ENCODE results near the gene OSBPL2.

OSBPL2 gene

GRCh38 chr20:62289898-62290297 lies 51.6 kb downstream of the OSBPL2 start:
- no peak for DNase-seq
- in situ Hi-C loops (cut with MboI; ENCODE audit: low pct_unique_long_range_greater_than_20kb, low sequenced_read_pairs) = no loop called here

DNA sequence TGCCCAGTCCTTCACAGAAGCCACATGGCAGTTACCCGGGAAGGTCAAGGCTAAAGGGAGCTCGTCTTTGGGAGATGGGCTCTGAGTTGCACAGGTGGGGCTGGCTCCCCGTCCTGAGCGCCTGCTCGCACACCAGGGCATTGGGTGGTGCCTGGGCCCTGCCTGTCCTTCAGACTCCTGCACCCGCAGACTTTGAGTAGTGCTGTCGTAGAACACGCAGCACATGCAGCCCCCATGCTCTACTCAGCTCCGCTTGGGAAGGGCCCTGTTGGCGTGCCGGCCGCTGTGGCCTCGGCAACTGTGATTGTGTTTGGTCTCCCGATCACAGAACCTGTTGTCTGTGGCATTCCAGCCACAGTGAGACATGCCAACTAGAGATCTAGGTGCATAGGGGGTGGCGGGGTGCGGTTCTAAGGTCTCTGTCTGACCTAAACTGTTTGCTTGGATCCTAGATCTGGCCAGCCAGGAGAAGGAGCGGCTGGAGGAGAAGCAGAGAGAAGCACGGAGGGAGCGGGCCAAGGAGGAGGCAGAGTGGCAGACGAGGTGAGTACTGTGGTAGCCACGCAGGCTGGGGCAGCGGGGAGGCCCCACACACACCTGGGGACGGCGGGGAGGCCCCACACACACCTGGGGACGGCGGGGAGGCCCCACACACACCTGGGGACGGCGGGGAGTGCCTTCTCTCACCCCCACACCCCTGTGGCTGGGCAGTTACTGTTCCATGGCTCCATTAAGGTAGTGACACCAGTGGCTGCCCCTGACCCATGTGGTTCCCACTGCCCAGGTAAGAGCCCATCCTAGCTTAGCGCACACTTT lies 53.1 kb downstream of the OSBPL2 start:
- DNase-seq = no peak
- in situ Hi-C loops (cut with MboI; ENCODE audit: low pct_unique_long_range_greater_than_20kb, low sequenced_read_pairs) = no loop called here

GRCh38 chr20:62292108-62292507 lies 53.8 kb downstream of the OSBPL2 start:
- in situ Hi-C loops (cut with MboI; ENCODE audit: low pct_unique_long_range_greater_than_20kb, low sequenced_read_pairs) = no loop called here
- no peak for DNase-seq

DNA sequence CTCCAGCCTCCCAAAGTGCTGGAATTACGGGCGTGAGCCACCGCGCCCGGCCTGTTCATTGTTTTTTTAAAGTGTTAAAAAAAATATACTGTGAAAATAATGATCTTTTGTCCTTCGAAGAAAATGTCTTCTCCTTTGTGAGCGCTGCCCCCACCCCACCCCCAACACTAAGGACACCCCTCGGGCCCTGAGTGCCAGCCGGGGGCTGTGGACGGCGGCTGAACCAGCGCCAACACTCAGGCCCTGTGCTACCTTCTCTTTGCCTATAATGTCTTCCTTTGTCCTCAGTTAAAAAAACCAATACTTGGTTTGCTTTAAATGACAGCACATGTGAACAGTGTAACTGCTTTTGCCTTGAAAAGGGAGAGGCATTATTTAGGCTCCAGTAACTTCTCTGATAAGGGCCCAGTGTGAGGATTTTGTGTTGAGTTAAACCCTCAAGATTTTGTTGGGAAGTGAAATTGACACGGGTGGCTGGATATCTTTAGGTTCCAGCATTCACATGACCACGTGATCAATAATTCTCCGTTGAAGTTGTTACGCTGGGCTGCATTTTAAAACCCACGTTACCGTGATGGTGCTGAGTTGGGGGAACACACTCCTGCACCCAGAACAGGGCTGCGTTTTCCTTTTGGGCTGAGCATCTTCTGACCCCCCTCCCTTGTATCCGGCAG lies 54.9 kb downstream of the OSBPL2 start:
- in situ Hi-C loops (cut with MboI; ENCODE audit: low pct_unique_long_range_greater_than_20kb, low sequenced_read_pairs) = no loop called here
- no peak for DNase-seq

GRCh38 chr20:62293946-62294345 lies 55.6 kb downstream of the OSBPL2 start:
- in situ Hi-C loops (cut with MboI; ENCODE audit: low pct_unique_long_range_greater_than_20kb, low sequenced_read_pairs) = no loop called here
- DNase-seq = no peak

DNA sequence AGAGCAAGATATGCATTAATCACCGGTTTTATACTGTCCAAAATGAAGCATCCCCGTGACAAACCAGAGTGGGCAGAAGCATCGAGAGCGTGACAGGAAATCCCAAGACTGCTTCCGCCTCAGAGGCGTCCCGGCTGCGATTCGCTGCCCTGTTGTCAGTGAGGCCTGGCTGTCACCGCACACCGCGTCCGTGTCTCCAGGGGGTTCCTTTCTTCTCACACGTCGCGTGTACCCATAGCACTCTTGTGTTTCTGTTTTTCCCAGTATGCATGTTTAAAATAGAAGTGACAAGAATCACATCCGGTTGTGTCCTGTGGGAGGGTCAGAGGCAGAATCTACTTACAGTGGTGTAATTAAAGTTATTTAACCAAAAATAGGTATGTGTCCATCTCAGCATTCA lies 56.2 kb downstream of the OSBPL2 start:
- in situ Hi-C loops (cut with MboI; ENCODE audit: low pct_unique_long_range_greater_than_20kb, low sequenced_read_pairs) = no loop called here
- no peak for DNase-seq

DNA sequence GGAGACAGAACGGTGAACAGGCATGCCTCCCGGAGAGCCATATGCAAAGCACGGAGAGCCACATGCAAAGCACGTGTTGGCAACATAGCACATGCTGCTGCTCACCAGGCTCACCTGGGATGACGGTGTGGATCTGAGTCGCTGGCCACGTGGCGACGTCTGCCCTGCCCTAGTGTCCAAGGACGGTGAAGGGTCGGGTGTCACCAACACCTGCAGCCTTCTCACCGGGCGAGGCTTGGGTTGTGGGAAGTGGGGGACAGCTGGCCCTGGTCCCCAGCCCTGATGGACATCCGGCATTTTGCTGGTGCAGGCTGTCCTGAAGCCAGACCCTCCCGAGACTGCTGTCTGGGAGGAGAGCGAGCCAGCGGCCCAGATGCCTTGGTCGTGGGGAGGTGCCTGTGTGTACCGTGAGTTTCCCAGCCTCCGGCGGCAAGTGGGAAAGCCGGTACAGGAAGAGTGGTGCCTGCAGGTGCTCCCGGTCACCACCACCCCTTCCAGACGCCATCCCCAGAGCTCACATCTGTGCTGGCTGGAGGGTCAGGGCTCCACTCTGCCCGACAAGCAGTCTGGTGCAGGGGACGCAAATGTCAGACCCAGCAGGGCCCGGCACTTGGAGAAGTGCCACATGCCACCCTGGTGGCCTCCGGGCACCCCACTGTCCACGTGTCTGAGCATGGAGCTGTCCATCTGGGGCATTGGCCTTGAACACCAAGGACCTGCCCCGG lies 58.6 kb downstream of the OSBPL2 start:
- no peak for DNase-seq
- in situ Hi-C loops (cut with MboI; ENCODE audit: low pct_unique_long_range_greater_than_20kb, low sequenced_read_pairs) = no loop called here

DNA sequence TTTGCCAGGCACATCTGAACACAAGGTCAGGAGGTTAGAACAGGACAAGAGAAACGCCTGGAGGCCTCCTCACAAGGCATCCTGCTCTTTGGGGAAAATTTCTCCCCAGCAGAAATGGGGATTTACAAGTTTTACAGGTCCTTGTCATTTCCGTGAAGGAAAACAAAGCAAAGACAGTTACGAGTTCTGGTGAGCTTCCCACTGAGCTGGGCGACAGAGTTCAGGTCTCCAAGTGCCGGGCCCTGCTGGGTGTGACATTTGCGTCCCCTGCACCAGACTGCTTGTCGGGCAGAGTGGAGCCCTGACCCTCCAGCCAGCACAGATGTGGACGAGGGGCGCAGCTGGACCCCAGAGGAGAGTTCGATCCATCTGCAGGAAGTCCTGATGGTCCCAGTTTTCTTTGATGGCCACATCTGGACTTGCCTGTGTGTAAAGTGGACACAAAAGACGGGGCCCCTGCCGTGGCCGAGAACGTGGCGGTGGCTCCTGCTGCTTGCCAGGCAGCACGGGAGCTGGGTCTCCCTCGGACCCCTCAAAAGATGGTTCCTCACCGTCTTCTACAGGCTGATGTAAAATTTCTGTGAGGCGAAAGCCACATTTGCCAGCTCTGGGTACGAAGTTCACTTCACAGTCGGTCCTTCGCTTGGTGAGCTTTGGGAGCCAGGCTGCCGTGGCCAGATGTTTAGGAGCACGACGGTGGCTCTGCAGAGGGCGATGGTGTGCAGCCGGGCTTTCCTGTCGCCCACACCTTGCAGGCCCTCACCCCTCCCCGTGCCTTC lies 59.3 kb downstream of the OSBPL2 start:
- in situ Hi-C loops (cut with MboI; ENCODE audit: low pct_unique_long_range_greater_than_20kb, low sequenced_read_pairs) = no loop called here
- DNase-seq = no peak

GRCh38 chr20:62298577-62299249 lies 60.4 kb downstream of the OSBPL2 start:
- DNase-seq = no peak
- in situ Hi-C loops (cut with MboI; ENCODE audit: low pct_unique_long_range_greater_than_20kb, low sequenced_read_pairs) = no loop called here

DNA sequence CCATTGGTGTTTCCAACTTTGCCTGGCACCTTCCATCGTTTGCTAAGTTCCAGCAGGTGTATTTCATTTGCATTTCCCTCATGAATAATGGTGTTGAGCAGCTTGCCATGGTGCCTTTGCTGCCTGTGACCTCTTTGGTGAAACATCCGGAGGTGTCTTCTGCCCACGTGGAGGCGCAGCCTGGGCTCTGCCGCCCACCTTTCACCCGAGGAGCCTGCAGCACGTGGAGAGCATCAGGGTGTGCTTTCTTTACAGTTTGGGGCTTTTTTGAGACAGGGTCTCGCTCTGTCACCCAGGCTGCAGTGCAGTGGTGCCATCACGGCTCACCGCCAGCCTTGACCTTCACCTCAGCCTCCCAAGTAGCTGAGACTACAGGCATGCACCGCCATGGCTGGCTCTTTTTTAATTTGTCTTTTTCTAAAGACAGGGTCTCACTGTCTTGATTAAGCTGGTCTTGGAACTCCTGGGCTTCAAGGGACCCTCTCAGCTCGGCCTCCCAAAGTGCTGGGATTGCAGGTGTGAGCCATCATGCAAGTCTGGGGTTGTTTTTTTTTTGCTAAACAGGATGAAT lies 61.4 kb downstream of the OSBPL2 start:
- DNase-seq = no peak
- in situ Hi-C loops (cut with MboI; ENCODE audit: low pct_unique_long_range_greater_than_20kb, low sequenced_read_pairs) = no loop called here

- in situ Hi-C loops (cut with MboI; ENCODE audit: low pct_unique_long_range_greater_than_20kb, low sequenced_read_pairs) = no loop called here
- no peak for DNase-seq
These were observed 62.0 kb downstream of the OSBPL2 start for GRCh38 chr20:62300319-62300718.

DNA sequence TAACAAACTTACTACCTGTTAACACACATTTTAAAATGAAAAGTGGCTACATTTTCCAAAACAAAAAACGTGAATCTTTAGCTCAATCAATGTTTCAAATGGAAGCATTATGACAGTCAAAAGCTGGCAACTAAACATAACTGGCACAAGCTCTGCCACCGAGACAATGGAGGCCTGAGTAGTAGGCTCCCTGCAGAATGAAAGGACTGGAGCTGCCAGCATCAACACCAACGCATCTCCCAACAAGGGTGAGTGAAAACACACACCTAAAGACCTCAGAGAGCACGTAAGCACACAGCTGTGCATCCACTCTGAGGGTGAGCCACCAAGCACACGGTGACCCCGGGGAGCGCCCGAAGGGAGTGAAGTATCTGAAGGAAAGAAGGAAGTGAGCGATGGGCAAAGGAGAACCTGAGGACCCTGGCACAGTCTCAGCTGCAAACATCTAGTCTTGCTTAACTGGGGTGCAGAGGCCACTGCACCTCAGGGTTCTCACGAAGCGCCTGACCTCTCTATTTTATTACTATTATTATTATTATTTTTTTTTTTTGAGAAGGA lies 62.9 kb downstream of the OSBPL2 start:
- in situ Hi-C loops (cut with MboI; ENCODE audit: low pct_unique_long_range_greater_than_20kb, low sequenced_read_pairs) = no loop called here
- no peak for DNase-seq

- in situ Hi-C loops (cut with MboI; ENCODE audit: low pct_unique_long_range_greater_than_20kb, low sequenced_read_pairs) = no loop called here
- DNase-seq = peak; percentile 94
These were observed 63.5 kb downstream of the OSBPL2 start for GRCh38 chr20:62301773-62302340.

- DNase-seq = peak; percentile 99
- in situ Hi-C loops (cut with MboI; ENCODE audit: low pct_unique_long_range_greater_than_20kb, low sequenced_read_pairs) = no loop called here
These were observed 64.2 kb downstream of the OSBPL2 start, which contains the start of gene ADRM1 for GRCh38 chr20:62302341-62303061. Gene ADRM1 (plus strand): TSS chr20:62302997. CDS start chr20:62303569, 572 bp downstream.

DNA sequence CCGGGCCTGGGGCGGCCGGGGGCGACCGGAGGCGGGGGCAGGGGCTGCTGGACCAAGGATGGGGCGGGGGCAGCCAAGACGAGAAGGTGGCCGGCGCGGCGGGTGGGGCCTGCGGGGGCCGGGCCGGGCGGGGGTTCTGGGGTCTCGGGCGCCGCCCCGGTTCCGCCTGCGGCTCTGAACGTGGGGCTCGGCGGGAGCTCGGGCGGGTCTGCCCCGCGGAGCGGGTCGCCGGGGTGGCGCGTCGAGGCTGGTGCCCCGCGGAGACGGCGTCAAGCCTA lies 64.7 kb downstream of the OSBPL2 start:
- no peak for DNase-seq
- in situ Hi-C loops (cut with MboI; ENCODE audit: low pct_unique_long_range_greater_than_20kb, low sequenced_read_pairs) = no loop called here

DNA sequence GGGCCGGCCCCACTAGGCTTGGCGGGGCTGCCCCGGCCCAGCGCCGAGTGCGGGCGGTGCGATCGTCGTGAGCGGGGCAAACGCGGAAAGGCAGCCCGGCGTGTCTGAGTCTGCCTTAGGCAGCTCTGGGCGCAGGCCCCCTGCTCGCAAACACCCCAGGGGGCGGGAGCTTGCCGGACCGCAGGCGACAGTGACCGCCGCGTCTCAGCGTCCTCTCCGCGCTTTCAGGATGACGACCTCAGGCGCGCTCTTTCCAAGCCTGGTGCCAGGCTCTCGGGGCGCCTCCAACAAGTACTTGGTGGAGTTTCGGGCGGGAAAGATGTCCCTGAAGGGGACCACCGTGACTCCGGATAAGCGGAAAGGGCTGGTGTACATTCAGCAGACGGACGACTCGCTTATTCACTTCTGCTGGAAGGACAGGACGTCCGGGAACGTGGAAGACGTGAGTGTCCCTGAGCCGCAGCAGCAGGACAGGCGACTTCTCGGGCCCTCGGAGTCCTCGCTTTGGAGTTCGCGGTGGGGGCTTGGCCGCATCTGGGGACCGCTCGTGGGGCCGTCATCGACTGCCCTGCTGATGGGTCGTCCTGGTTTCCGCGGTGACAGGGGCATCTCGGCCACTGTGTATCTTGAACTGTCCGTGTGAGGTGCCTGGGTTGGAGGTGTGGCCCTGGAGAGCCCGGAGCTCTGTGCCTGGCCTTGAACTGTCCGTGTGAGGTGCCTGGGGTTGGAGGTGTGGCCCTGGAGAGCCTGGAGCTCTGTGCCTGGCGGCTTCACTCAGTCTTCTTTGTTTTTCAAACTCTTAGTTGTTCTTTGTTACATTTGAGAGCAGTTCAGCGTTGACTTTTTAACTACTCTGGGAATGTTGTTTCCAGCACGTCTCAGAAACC lies 65.3 kb downstream of the OSBPL2 start:
- in situ Hi-C loops (cut with MboI; ENCODE audit: low pct_unique_long_range_greater_than_20kb, low sequenced_read_pairs) = no loop called here
- peak; percentile 7 for DNase-seq

Measured in KBM-7 (cell line).